ENCODE results near the gene ITPR1. TPM values are rescaled to one million over a fixed set of nuclear protein-coding genes. Genes with fewer than 3 reads are reported as not detected.

Gene ITPR1
- total and polyA plus RNA-seq, 10 of the 15 experiments (the other 5 are each of a cell fraction or from before 2014, with no cell fraction given): 12.2 to 239 (median 28.4) TPM

DNA sequence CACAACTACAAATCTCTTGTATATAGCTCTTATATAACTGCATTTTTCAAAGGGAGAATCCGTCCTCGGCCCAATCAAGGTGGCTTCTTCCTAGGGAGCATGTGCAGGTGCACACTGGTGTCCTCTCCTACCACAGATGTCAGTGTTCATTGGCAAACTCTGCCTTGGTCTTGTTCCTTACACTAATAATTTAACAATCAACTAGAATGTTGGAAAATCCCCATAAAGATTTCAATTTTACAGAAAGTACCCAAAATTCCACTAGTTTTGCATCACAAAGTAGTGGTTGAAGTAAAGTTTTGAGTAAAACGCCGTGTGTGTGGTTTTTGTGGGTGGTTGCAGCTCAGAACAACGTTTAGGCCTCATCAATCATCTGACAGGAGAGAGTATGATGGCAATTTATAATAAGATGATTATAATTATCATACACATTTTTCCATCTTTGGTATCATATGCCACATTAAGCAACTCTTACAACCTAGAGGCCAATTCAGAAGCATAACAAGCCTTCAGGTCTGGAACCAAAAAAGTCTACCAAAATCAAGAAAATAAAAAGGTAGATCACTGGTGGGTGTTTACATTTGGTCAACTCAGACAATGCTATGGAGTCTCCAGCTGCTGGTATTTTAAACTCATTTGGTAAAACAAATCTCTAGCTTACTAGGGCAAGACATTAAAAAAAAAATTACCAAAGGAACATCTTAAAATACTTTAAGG lies 357.2 kb downstream of the ITPR1 start (continued):
- TF ChIP-seq, protein P1, sequence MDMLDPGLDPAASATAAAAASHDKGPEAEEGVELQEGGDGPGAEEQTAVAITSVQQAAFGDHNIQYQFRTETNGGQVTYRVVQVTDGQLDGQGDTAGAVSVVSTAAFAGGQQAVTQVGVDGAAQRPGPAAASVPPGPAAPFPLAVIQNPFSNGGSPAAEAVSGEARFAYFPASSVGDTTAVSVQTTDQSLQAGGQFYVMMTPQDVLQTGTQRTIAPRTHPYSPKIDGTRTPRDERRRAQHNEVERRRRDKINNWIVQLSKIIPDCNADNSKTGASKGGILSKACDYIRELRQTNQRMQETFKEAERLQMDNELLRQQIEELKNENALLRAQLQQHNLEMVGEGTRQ (IDR thresholded peaks at IDR 0.05; ENCODE audit: borderline replicate concordance, low read depth, low read length): no peak
- TF ChIP-seq JUNB (IDR thresholded peaks at IDR 0.05): peak; percentile 98
- no peak for TF ChIP-seq TARDBP (IDR thresholded peaks at IDR 0.05; ENCODE audit: borderline replicate concordance)
- TF ChIP-seq NR2C1 (IDR thresholded peaks at IDR 0.05): peak; percentile 25
- TF ChIP-seq CHD4 (IDR thresholded peaks at IDR 0.05): no peak
- 0 out of 2 replicates have a peak, but pooled peaks have one; percentile 21 for TF ChIP-seq POLR2A (IDR thresholded peaks at IDR 0.05; ENCODE audit: low read depth, low read length)
- TF ChIP-seq, protein P2, sequence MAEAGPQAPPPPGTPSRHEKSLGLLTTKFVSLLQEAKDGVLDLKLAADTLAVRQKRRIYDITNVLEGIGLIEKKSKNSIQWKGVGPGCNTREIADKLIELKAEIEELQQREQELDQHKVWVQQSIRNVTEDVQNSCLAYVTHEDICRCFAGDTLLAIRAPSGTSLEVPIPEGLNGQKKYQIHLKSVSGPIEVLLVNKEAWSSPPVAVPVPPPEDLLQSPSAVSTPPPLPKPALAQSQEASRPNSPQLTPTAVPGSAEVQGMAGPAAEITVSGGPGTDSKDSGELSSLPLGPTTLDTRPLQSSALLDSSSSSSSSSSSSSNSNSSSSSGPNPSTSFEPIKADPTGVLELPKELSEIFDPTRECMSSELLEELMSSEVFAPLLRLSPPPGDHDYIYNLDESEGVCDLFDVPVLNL (IDR thresholded peaks at IDR 0.05; ENCODE audit: low read depth, low read length): no peak
- peak; percentile 98 for TF ChIP-seq DPF2 (IDR thresholded peaks at IDR 0.05)
- no peak for TF ChIP-seq HSF1 (IDR thresholded peaks at IDR 0.05; ENCODE audit: low read depth, low read length)
- TF ChIP-seq IRF4 (IDR thresholded peaks at IDR 0.05; ENCODE audit: low read depth, low read length): peak; percentile 95
- 0 out of 4 replicates have a peak, but pooled peaks of 1 of the 2 experiments have one; percentile 48 for TF ChIP-seq SRF (IDR thresholded peaks at IDR 0.05; ENCODE audit: low read depth in 2 of 2, low read length in 2 of 2)
- no peak for TF ChIP-seq SPI1 (IDR thresholded peaks at IDR 0.05; ENCODE audit: borderline replicate concordance, insufficient read depth, low read depth, low read length)
- peak; percentile 96 for TF ChIP-seq PKNOX1 (IDR thresholded peaks at IDR 0.05)
- peak; percentile 93; the same call in 1 of the 2 replicates for TF ChIP-seq ATF2 (IDR thresholded peaks at IDR 0.05; ENCODE audit: low read length)
- peak in 1 of 2 experiments; percentile 91; a peak in 1 of 4 replicates for TF ChIP-seq CEBPB (IDR thresholded peaks at IDR 0.05; ENCODE audit: borderline replicate concordance in 1 of 2, low read depth in 2 of 2, low read length in 2 of 2)
- TF ChIP-seq, protein P3, sequence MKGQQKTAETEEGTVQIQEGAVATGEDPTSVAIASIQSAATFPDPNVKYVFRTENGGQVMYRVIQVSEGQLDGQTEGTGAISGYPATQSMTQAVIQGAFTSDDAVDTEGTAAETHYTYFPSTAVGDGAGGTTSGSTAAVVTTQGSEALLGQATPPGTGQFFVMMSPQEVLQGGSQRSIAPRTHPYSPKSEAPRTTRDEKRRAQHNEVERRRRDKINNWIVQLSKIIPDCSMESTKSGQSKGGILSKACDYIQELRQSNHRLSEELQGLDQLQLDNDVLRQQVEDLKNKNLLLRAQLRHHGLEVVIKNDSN (IDR thresholded peaks at IDR 0.05; ENCODE audit: borderline replicate concordance, extremely low read length, insufficient read depth, low read depth, low read length): no peak
- TF ChIP-seq NRF1 (conservative IDR thresholded peaks at IDR 0.05; ENCODE audit: low read depth, low read length): no peak
- no peak; the same call in 1 of the 2 replicates for TF ChIP-seq ZNF384 (IDR thresholded peaks at IDR 0.05; ENCODE audit: borderline replicate concordance, low read depth, low read length)
- no peak for TF ChIP-seq YY1 (IDR thresholded peaks at IDR 0.05; ENCODE audit: low read depth, low read length)
- no peak for TF ChIP-seq NFYA (IDR thresholded peaks at IDR 0.05; ENCODE audit: borderline replicate concordance, low read depth, low read length)
- TF ChIP-seq ZBED1 (IDR thresholded peaks at IDR 0.05; ENCODE audit: borderline replicate concordance): peak; percentile 54
- no peak for TF ChIP-seq SUZ12 (IDR thresholded peaks at IDR 0.05; ENCODE audit: unreplicated experiment)

All from GM12878 (cell line).